OCI-LY7 (cell line): ENCODE measurements around the gene ABCC3.

ENCODE experiments used
- CTCF ChIP-seq: fragments of 200-600 bp; sonication (generic); conservative IDR thresholded peaks from 2 replicates; pipeline ENCODE4 v1.5.1; 2014; ENCODE audit warnings: mild to moderate bottlenecking, antibody characterized with exemption, low read length, moderate library complexity, mixed read lengths
- EZH2phosphoT487 ChIP-seq: fragments of 200-600 bp; sonication (generic); IDR thresholded peaks from 2 replicates; pipeline ENCODE4 v1.6.1; 2018; ENCODE audit warnings: low read depth, borderline replicate concordance, mild to moderate bottlenecking, mixed run types, antibody characterized with exemption, low read length, moderate library complexity, mixed read lengths

DNA sequence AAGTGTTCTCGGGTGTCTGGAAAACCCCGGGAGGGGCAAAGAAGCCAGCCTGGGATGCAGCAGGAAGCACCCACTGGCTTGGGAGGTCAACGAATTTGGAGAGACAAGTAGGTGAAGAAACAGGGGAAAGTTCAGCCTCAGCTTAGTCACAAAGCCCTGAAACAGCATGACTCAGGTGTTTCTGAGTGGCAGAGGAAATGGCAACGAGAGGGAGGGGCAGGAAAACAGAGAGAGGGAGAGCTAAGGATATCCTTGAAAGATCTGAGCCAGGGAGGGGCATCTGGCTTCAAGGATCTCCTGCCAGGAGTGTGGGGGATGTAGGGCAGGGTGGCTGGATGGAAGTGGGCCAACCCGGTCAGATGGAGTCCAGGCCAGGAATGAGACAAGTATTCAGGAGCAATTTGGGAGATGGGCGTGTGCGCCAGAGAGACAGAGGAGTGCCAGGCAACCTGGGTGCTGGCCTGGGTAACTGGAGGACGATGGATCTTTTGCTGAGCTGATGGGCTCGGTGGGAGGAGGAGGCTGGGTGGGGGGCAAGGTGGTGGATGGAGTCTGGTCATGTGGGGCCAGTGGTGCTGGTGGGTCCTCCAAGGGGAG, 27.2 kb downstream of the ABCC3 start:
- TF ChIP-seq CTCF, result no peak
- no peak for TF ChIP-seq EZH2phosphoT487
